CD14-positive monocyte (primary cell): ENCODE results near the gene STX18. TPM values are rescaled to one million over a fixed set of nuclear protein-coding genes. Genes with fewer than 3 reads are reported as not detected.

ENCODE experiments used
- DNase-seq, 3 donors: peaks; one replicate each; pipeline ENCODE4 v3.0.0-alpha.2; 2011 to 2022
- H2AFZ ChIP-seq: 2 replicates; pipeline ENCODE4 v1.6.0; 2012; ENCODE audit warnings: mild to moderate bottlenecking, low read depth, low read length, inconsistent platforms; ENCODE audit not compliant: insufficient read depth, poor library complexity, severe bottlenecking
- H3K27ac ChIP-seq, 2 donors: 1 replicate in 1 of 2; 2 replicates in 1 of 2; pipeline ENCODE4 v1.5.1; 2012 to 2013; ENCODE audit warnings: low read length in 2 of 2, control low read depth in 1 of 2, inconsistent platforms in 1 of 2, low read depth in 1 of 2, mild to moderate bottlenecking in 1 of 2
- H3K27me3 ChIP-seq, 2 donors: one replicate each; pipeline versions ENCODE4 v1.6.0 to v1.6.1; 2011 to 2013; ENCODE audit warnings: low read length in 2 of 2; ENCODE audit not compliant: control insufficient read depth in 2 of 2, insufficient read depth in 2 of 2
- H3K36me3 ChIP-seq, 2 donors: replicated peaks in 1 of 2; 1 replicate in 1 of 2; 2 replicates in 1 of 2; pipeline versions ENCODE4 v1.5.1 to v1.6.1; 2012 to 2013; ENCODE audit warnings: low read length in 2 of 2, control low read depth in 1 of 2, inconsistent platforms in 1 of 2, mild to moderate bottlenecking in 1 of 2; ENCODE audit not compliant: insufficient read depth in 2 of 2, control insufficient read depth in 1 of 2
- H3K4me1 ChIP-seq, 2 donors: 1 replicate in 1 of 2; 2 replicates in 1 of 2; pipeline versions ENCODE4 v1.5.1 to v1.6.1; 2012 to 2013; ENCODE audit warnings: low read length in 2 of 2, control low read depth in 1 of 2, inconsistent platforms in 1 of 2, mild to moderate bottlenecking in 1 of 2, moderate library complexity in 1 of 2; ENCODE audit not compliant: insufficient read depth in 2 of 2, control insufficient read depth in 1 of 2
- H3K4me2 ChIP-seq: replicated peaks from 2 replicates; pipeline ENCODE3; 2012; ENCODE audit warnings: low read length, moderate library complexity, mild to moderate bottlenecking; ENCODE audit not compliant: poor library complexity, severe bottlenecking; ENCODE audit errors: extremely low read depth
- H3K4me3 ChIP-seq, 3 experiments: fragments of 200-600 bp in 1 of 3; sonication (generic) in 1 of 3; replicated peaks in 1 of 3; 1 replicate in 2 of 3; 2 replicates in 1 of 3; pipeline ENCODE4 v1.5.1; 2011 to 2013; ENCODE audit warnings: low read length in 3 of 3, mild to moderate bottlenecking in 3 of 3, control low read depth in 2 of 3, low read depth in 2 of 3, inconsistent platforms in 1 of 3, moderate library complexity in 1 of 3
- H3K79me2 ChIP-seq: 2 replicates; pipeline ENCODE4 v1.6.0; 2012; ENCODE audit warnings: mild to moderate bottlenecking, control low read depth, inconsistent platforms, low read length, moderate library complexity; ENCODE audit not compliant: insufficient read depth
- H3K9ac ChIP-seq: 2 replicates; pipeline ENCODE4 v1.6.0; 2017; ENCODE audit warnings: low read length, mild to moderate bottlenecking; ENCODE audit not compliant: insufficient read depth, poor library complexity, severe bottlenecking
- H3K9me3 ChIP-seq, 2 donors: replicated peaks in 1 of 2; 1 replicate in 1 of 2; 2 replicates in 1 of 2; pipeline versions ENCODE4 v1.5.1 to v1.6.1; 2012 to 2013; ENCODE audit warnings: low read length in 2 of 2, control low read depth in 1 of 2; ENCODE audit not compliant: control insufficient read depth in 1 of 2, insufficient read depth in 1 of 2
- H4K20me1 ChIP-seq: 2 replicates; pipeline ENCODE4 v1.6.0; 2012; ENCODE audit warnings: mild to moderate bottlenecking, low read length, control low read depth, moderate library complexity; ENCODE audit not compliant: insufficient read depth
- H3K27ac Mint-ChIP-seq, 7 donors: one replicate each; pipeline ENCODE4 v1.8.0; 2020; ENCODE audit warnings: mild to moderate bottlenecking in 7 of 7, mixed read lengths in 7 of 7, moderate library complexity in 6 of 7, inconsistent platforms in 2 of 7
- H3K27me3 Mint-ChIP-seq, 3 donors: one replicate each; pipeline ENCODE4 v1.8.0; 2021 to 2022; ENCODE audit warnings: low read depth in 3 of 3, mild to moderate bottlenecking in 3 of 3, mixed read lengths in 3 of 3, moderate library complexity in 3 of 3, inconsistent platforms in 1 of 3
- H3K36me3 Mint-ChIP-seq, 2 donors: one replicate each; pipeline ENCODE4 v1.8.0; 2020; ENCODE audit warnings: mixed read lengths in 2 of 2, inconsistent platforms in 1 of 2, mild to moderate bottlenecking in 1 of 2
- H3K4me1 Mint-ChIP-seq: one replicate; pipeline ENCODE4 v1.8.0; 2020; ENCODE audit warnings: mild to moderate bottlenecking, mixed read lengths
- H3K4me3 Mint-ChIP-seq, 2 donors: one replicate each; pipeline ENCODE4 v1.8.0; 2020; ENCODE audit warnings: mild to moderate bottlenecking in 2 of 2, mixed read lengths in 2 of 2, moderate library complexity in 1 of 2
- H3K9me3 Mint-ChIP-seq, 7 donors: one replicate each; pipeline ENCODE4 v1.8.0; 2020 to 2022; ENCODE audit warnings: mixed read lengths in 7 of 7, mild to moderate bottlenecking in 6 of 7, moderate library complexity in 6 of 7, inconsistent platforms in 2 of 7
- CTCF ChIP-seq: fragments of 200-600 bp; IDR thresholded peaks from one replicate; pipeline ENCODE4 v1.8.0; 2022; ENCODE audit warnings: antibody characterized with exemption, mild to moderate bottlenecking
- WGBS: methylation state at CpG from one replicate; pipeline ENCODE4 v1.1.5; 2013; ENCODE audit warnings: missing lambda C conversion rate; ENCODE audit not compliant: insufficient coverage; 5-methylcytosine and 5-hydroxymethylcytosine counted together
- intact Hi-C, 2 donors: fragments of 100-400 bp; cut with micrococcal nuclease; formaldehyde crosslinking; loops; one replicate each; pipeline versions ENCODE4 v1.15.0 to v1.15.1; 2023
- polyA plus RNA-seq, 3 donors: library from polyadenylated mRNA; depleted of rRNA in 1 of 3; unstranded in 2 of 3; stranded (reverse) in 1 of 3; fragments of 300-500 nt in 2 of 3; fragments of >200 nt in 1 of 3; fragmentation: Illumina TruSeq in 2 of 3; gene quantifications; 1 replicate in 2 of 3; 2 replicates in 1 of 3; pipeline ENCODE4 v1.2.3, GENCODE V29; 2012 to 2021

Gene STX18
- polyA plus RNA-seq, 3 donors, result 19.0 to 24.1 (median 19.6) TPM

- Histone ChIP-seq H4K20me1 (no peaks in the 10 kb centered on the region), H3K79me2 (no peaks in the 10 kb centered on the region), H3K4me2 (no peak overlapping the region), H3K9me3 (no peaks in the 10 kb centered on the region), H3K27me3 (no peaks in the 10 kb centered on the region), H3K4me3 (no peak overlapping the region), H3K27ac (no peak overlapping the region), H3K4me1 (no peaks in the 10 kb centered on the region), H3K9ac (no peak overlapping the region), H2AFZ (no peak overlapping the region), H3K36me3 (no peaks in the 10 kb centered on the region)
- intact Hi-C loops, result no loop called here
- Mint-ChIP-seq H3K36me3 (no peaks in the 10 kb centered on the region), H3K4me3 (no peak overlapping the region), H3K27ac (no peak overlapping the region), H3K4me1 (no peaks in the 10 kb centered on the region), H3K27me3 (peaks cover 0 to 5% (median 0%) of the 10 kb centered on the region in 3 donors), H3K9me3 (no peaks in the 10 kb centered on the region)
- WGBS, result no CpG with 5 or more reads among the region's 3 CpGs
- no peak for DNase-seq
- TF ChIP-seq CTCF, result no peak
Measured at GRCh38 chr4:4560136-4560535, 18.3 kb upstream of the STX18 start.

- DNase-seq, result no peak
- H3K9me3 Mint-ChIP-seq, result peaks cover 0 to 1% (median 0%) of the 10 kb centered on the region in 7 donors
- intact Hi-C loops, result no loop called here
- H3K27me3 Mint-ChIP-seq, result peaks cover 0 to 5% (median 0%) of the 10 kb centered on the region in 3 donors
- H3K4me1 Mint-ChIP-seq, result no peaks in the 10 kb centered on the region
- H3K79me2 ChIP-seq, result no peaks in the 10 kb centered on the region
- H2AFZ ChIP-seq, result no peak overlapping the region
- no peak for TF ChIP-seq CTCF
- no peak overlapping the region for H3K9ac ChIP-seq
- no peak overlapping the region for H3K27ac ChIP-seq
- H3K4me1 ChIP-seq, result no peaks in the 10 kb centered on the region
- no peaks in the 10 kb centered on the region for H3K36me3 Mint-ChIP-seq
- H3K36me3 ChIP-seq, result no peaks in the 10 kb centered on the region
- H4K20me1 ChIP-seq, result no peaks in the 10 kb centered on the region
- no peaks in the 10 kb centered on the region for H3K9me3 ChIP-seq
- H3K4me2 ChIP-seq, result no peak overlapping the region
- WGBS, result 80% methylated on average over 1 of the region's 6 CpGs
- no peaks in the 10 kb centered on the region for H3K27me3 ChIP-seq
- no peak overlapping the region for H3K4me3 ChIP-seq
- H3K4me3 Mint-ChIP-seq, result no peak overlapping the region
- H3K27ac Mint-ChIP-seq, result no peak overlapping the region
Measured at GRCh38 chr4:4559596-4559995, 17.7 kb upstream of the STX18 start.
